ENCODE data around the gene CD200. TPM values are rescaled to one million over a fixed set of nuclear protein-coding genes. Genes with fewer than 3 reads are reported as not detected.

CD200 gene
- polyA plus RNA-seq, 1 experiment = 0.10 TPM

DNA sequence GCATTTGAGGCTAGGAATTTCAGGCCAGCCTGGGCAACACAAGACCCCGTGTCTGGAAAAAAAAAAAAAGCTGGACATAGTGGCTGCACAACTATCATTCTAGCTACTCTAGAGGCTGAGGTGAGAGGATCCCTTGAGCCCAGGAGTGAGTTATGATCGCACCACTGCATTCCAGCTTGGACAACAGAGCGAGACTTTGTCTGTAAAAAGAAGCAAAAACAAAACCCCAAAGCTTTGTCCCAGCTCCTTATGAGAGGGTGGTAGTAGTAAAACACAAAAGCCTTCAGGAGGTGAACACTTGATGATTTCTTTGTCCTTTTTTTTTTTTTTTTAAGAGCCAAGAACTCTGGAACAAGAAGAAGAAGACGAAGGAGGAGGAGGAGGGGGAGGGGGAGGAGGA lies 1.1 kb upstream of the CD200 start:
- DNase-seq (ENCODE audit: low read depth) = no peak
- Histone ChIP-seq H3K36me3 (ENCODE audit: control insufficient read depth, insufficient read depth, low read length) (no peaks in the 10 kb centered on the region), H3K27me3 (ENCODE audit: control insufficient read depth, insufficient read depth, low read length) (peaks cover 16% of the 10 kb centered on the region), H3K4me3 (ENCODE audit: low read depth, low read length) (no peak overlapping the region)
- CTCF ChIA-PET = interaction anchor here (0.6 to 1.2 kb wide), 2 partner anchors 108 to 221 kb away, joined by 3 to 4 read pairs; no protein-coding TSS in a partner anchor
- POLR2A ChIA-PET = no interaction called here
- no peak for TF ChIP-seq CTCF (IDR thresholded peaks at IDR 0.05; ENCODE audit: insufficient read depth, low read depth, low read length)

DNA sequence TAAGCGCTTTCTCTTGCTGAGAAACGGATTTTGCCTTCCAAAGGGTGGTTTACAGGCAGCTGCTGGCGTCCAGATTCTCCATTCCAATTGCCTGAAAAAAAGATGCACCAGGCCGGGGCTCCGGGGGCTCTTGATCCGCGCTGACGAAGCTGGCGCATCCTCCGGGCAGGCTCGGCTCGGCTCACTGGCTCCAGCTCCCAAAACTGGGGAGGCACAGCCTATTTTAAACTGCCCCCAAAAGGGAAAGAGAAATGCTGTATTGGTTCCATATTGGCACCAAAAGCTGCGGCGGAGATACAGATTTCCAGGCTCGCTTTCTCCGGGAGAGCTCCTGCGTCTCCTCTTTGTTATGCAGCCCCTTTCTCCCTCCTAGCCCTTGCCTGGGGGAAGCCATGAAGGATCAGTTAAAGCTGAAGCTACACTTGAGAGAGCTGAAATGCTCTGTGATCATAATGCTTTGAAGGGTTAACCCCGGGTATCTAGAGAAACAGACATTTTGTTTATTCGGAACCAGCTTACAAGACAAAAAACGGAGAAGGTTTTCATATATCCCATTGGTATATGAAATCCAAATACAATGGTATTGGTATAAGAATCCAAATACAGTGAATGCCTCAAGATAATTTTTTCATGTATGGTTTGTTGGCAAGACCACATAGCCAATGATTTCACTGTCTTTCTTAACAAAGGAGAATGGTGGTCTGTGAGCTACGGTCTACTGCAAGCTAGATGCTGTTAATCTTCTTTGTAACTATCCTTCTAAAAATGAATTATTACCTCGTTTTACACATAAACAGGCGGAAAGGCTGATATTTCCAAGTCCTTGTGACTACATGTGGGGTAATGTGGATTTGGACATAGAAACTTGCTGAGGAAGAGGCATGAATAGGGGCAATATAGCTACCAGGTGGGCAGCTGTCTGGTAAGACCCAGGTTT lies 693 bp downstream of the CD200 start:
- H3K4me3 ChIP-seq (ENCODE audit: low read depth, low read length) = peak overlapping the region; percentile 25
- DNase-seq (ENCODE audit: low read depth) = no peak
- ChIA-PET POLR2A (no interaction called here), CTCF (interaction anchor here (0.5 to 2.0 kb wide), 10 partner anchors 11 to 222 kb away, joined by 3 to 13 read pairs (median 4); partner anchors contain the start of gene SLC9C1)
- peaks cover 19% of the 10 kb centered on the region for H3K27me3 ChIP-seq (ENCODE audit: control insufficient read depth, insufficient read depth, low read length)
- H3K36me3 ChIP-seq (ENCODE audit: control insufficient read depth, insufficient read depth, low read length) = no peaks in the 10 kb centered on the region
- no peak for TF ChIP-seq CTCF (IDR thresholded peaks at IDR 0.05; ENCODE audit: insufficient read depth, low read depth, low read length)

DNA sequence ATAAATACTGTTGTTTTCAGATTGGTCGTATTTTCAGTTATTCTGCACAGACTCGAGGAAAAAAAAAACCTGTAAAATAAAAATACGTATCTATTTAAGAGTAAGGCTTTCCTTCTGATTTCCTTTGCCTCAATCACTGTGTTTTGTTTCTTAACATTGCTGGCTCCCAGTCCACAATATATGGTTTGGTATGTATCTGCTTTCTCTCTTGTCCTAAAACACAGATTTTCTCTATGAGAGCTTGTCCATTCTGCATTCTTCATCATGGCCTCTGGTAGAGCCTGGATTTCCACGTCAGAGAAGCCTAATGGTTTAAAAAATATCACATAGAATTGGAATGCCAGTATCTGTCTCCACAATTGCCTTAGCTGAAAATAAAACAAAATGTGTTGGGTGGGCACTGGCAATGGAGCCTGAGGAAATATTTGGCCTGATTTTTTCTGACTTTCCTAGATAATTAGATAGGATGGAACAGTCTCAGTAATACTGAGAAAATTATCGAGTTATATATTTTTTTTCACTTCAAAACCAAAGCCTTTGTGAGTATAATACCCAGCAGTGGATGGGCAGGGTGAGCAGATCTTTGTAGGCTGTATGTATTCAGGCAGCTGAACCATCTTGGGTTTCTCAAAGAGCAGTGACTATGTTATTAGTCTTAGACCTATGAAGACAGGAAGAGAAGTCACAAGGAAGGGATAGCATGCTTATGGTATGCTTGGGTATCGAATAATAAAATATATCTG lies 1.9 kb downstream of the CD200 start:
- POLR2A ChIA-PET = no interaction called here

GRCh38 chr3:112335434-112335781 lies 2.5 kb downstream of the CD200 start:
- no peak overlapping the region for H3K4me3 ChIP-seq (ENCODE audit: low read depth, low read length)
- CTCF ChIA-PET = no interaction called here
- no peak for TF ChIP-seq CTCF (IDR thresholded peaks at IDR 0.05; ENCODE audit: insufficient read depth, low read depth, low read length)
- POLR2A ChIA-PET = no interaction called here
- peaks cover 19% of the 10 kb centered on the region for H3K27me3 ChIP-seq (ENCODE audit: control insufficient read depth, insufficient read depth, low read length)
- DNase-seq (ENCODE audit: low read depth) = no peak
- H3K36me3 ChIP-seq (ENCODE audit: control insufficient read depth, insufficient read depth, low read length) = no peaks in the 10 kb centered on the region

More for the DNA sequence above, 1.9 kb downstream of the CD200 start:
- CTCF ChIA-PET = interaction anchor here (1.0 to 2.0 kb wide), 2 partner anchors 42 to 185 kb away, joined by 5 to 13 read pairs; partner anchors contain the start of gene SLC9C1
- H3K36me3 ChIP-seq (ENCODE audit: control insufficient read depth, insufficient read depth, low read length) = no peaks in the 10 kb centered on the region
- DNase-seq (ENCODE audit: low read depth) = no peak
- H3K27me3 ChIP-seq (ENCODE audit: control insufficient read depth, insufficient read depth, low read length) = peaks cover 19% of the 10 kb centered on the region
- no peak for TF ChIP-seq CTCF (IDR thresholded peaks at IDR 0.05; ENCODE audit: insufficient read depth, low read depth, low read length)
- H3K4me3 ChIP-seq (ENCODE audit: low read depth, low read length) = no peak overlapping the region

Measured in BJ (cell line).